T-helper 1 cell treated with Interleukin-12 subunit alpha and Interleukin-12 subunit beta and Interleukin-4 antibody, amounts not matched to agents 30 ng/mL and 1 ng/mL, for 36 hours (primary cell): ENCODE measurements around the gene FAM24A. TPM values are rescaled to one million over a fixed set of nuclear protein-coding genes. Genes with fewer than 3 reads are reported as not detected.
"Not testable (repeated sequence)": the region's sequence is repeated elsewhere in the genome, so short reads cannot be mapped to it uniquely, and the experiment has no call there.

Experiments
- intact Hi-C: fragments of 100-400 bp; cut with micrococcal nuclease; formaldehyde crosslinking; loops from one replicate; pipeline ENCODE4 v1.15.1; 2024
- total RNA-seq: library from RNA; stranded (reverse); gene quantifications from 2 replicates; pipeline ENCODE4 v1.2.3, GENCODE V29; 2022

Gene FAM24A
- total RNA-seq = not detected in 2 replicates

DNA sequence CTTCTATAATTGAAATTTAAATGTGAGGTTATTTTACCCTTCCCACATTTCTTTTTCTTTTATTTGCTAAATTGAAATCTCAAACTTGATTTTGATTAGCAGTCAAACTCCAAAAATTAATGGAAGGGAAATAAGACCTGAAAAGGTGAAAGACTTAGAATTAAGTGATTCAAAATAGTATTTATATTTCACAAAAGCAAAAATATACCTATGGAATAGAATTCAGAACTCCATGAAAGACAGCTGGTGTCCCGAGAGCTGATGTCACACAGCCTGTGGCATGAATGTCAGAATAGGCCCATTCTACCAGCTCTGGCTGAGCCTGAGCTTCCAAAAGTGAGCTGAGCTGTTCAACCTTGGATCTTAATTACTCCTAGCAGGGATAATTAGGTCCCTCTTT is at the start of gene FAM24A:
TSS of gene FAM24A (plus strand) at position 301 of the 400 bp plus-strand sequence. CDS start 1,025 bp downstream, outside the sequence.
- intact Hi-C loops = no loop called here

- intact Hi-C loops = no loop called here
Measured at GRCh38 chr10:122861711-122862161, 48.7 kb upstream of the FAM24A start.

DNA sequence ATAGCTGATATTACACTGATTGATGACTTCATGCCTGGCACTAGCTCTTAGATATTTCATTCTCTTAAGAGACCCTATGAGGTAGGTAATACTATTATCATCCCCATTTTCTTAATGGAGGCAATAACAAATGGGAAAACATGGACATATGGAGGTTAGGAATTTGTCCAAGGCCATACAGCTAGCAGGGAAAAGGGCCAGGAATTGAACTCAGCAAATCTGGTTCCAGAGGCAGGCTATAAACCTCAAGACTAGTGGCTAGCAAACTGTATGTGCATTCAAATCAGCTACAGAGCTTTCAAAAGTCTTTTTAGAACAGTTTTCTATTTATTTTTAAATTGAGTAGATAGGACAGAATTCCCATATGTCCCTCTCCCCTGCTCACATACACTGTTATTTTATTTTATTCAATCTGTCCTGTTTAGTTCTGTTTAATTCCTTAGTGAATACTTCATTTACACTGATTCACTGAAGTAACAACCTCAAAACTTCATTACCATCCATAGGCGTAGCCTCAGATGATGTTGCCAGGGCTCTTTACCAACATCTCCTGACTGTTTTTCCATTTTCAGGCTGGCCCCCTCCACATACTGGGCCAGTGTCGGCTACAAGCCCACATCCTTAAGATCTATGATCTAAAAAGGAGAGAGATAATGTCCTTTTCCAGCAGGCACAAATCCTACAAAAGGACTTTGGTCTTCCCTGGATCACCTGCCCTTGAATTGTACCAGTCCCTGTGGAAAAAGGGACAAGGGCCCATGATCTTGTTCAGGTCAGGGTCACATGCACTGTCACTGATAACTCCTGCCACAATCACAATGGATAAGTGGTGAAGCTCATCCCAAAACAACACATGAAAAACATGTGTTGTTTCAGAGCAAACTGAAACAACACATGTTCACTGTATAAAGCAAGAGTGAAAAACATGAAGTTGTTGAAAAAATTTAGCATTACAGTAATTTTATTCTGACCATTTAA is 46.9 kb upstream of the FAM24A start:
- intact Hi-C loops = no loop called here

DNA sequence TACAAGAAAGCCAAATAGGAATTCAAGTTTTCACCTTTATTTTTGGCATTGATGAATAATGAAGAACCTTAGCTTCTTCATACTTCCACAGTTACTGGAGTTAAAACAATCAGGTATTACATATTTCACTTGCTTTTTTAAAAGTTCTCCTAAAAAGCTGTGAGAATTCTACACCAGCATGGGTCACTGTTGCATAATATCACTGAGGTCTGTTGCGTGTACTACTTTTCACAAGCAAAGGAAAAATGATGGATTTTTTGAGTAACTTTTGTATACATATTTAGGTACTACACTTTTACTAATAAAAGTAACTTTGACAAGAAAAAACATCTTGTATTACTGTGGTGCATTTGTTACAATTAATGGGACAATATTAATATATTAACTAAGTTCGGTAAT is 46.2 kb upstream of the FAM24A start:
- intact Hi-C loops = no loop called here

- intact Hi-C loops = no loop called here
Measured at GRCh38 chr10:122864901-122865300, 45.5 kb upstream of the FAM24A start.

DNA sequence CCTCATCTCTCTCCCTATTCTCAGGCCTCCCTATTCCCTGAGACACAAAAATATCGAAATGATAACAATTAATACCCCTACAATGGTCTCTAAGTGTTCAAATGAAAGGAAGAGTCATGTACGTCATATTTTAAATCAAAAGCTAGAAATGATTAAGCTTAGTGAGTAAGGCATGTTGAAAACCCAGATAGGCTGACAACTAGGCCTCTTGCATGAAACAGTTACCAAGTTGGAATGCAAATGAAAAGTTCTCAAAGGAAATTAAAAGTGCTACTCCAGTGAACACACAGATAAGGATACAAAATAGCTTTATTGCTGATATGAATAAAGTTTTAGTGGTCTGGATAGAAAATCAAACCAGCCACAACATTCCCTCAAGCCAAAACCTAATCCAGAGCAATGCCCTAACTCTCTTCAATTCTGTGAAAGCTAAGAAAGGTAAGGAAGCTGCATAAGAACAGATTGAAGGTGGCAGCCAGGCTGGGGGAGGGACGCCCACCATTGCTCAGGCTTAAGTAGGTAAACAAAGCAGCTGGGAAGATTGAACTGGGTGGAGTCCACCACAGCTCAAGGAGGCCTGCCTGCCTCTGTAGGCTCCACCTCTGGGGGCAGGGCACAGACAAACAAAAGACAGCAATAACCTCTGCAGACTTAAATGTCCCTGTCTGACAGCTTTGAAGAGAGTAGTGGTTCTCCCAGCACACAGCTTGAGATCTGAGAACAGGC is 43.5 kb upstream of the FAM24A start:
- intact Hi-C loops = not testable (repeated sequence)

- intact Hi-C loops = not testable (repeated sequence)
Measured at GRCh38 chr10:122868768-122869167, 41.6 kb upstream of the FAM24A start.

GRCh38 chr10:122871947-122872346 is 38.5 kb upstream of the FAM24A start:
- intact Hi-C loops = not testable (repeated sequence)

- intact Hi-C loops = no loop called here
Measured at GRCh38 chr10:122875843-122876466, 34.5 kb upstream of the FAM24A start.

DNA sequence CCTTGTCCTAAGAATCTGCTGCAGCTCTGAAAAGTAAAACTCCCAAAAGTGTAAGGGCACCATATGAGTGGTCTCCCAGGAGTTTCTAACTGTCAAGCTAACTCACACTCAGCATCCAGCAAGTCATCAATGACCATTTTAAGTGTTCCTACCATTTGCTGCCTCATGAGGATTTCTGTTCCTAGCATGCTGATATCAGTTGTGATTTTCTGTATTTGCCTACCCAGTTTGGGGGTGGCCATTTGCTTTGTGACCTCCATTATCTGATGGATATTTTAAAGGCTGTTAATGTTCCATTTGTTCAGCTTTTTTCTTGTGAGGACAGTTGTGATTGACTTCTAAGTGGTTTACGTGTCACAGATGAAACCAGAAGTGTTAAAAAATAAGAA is 33.9 kb upstream of the FAM24A start:
- intact Hi-C loops = no loop called here

- intact Hi-C loops = no loop called here
Measured at GRCh38 chr10:122877264-122877663, 33.1 kb upstream of the FAM24A start.

DNA sequence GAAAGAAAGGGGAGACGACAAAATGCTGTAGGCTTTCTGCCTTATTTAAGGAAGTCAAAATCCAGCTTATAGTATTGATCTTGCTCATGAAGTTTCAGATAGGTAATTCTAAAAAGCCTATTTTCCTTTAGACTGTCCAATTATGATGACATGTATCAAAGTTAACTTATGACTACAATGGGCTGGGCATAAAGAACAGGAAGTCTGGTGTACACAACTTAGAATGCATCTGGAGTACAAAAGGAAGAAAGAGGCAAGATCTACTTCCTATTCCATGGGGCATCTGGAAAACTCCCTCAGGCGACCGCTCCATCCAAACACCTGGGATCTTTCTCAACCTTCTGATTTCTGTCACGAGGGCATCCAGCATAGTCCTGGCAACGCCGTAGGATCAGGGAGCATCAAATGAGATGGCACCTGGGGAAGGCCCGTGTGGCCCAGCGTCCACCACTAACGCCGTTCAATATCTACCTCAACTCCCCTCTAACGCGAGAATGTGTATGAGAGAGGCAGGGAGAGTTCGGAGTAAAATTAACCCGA is 31.5 kb upstream of the FAM24A start:
- intact Hi-C loops = loop anchor here (1.0 to 2.0 kb wide), 8 partner anchors 26 to 1539 kb away; partner anchors contain the start of genes BUB3, C10orf88, IKZF5 and OAT

- intact Hi-C loops = loop anchor here (1.0 to 2.0 kb wide), 8 partner anchors 27 to 1539 kb away; partner anchors contain the start of genes BUB3, C10orf88, IKZF5 and OAT
Measured at GRCh38 chr10:122879339-122880273, 30.8 kb upstream of the FAM24A start, which contains the start of gene FAM24B. TSS of gene FAM24B (minus strand) at chr10:122879581. CDS start at chr10:122850515, 29,066 bp downstream.

DNA sequence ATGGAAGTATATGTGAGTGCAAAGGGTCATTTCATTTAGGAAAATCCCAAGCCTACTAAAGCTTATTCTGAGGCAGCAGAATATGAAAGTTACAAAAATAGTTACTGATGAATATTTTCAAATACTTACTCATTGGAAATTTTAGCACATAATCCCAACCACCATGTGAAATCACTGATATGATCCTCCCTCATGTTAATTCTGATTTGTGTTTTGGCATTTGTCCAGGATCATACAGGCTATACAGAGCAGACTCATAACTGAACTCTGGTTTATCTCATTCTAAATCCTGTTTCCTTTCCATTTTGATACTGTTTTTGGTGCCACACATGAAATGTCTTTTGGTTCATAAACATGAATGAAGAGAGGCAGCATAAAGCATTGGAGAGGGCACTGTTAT is 27.6 kb upstream of the FAM24A start:
- intact Hi-C loops = no loop called here

GRCh38 chr10:122884166-122884565 is 26.2 kb upstream of the FAM24A start:
- intact Hi-C loops = no loop called here

- intact Hi-C loops = no loop called here
Measured at GRCh38 chr10:122894261-122894944, 16.0 kb upstream of the FAM24A start.

GRCh38 chr10:122903861-122904260 is 6.5 kb upstream of the FAM24A start:
- intact Hi-C loops = loop anchor here (5.0 kb wide), 1 partner anchor 828 kb away; no protein-coding TSS in a partner anchor

GRCh38 chr10:122911889-122912484 is 1.6 kb downstream of the FAM24A start:
- intact Hi-C loops = loop anchor here (1.0 to 2.0 kb wide), 4 partner anchors 33 to 96 kb away; partner anchors contain the start of genes C10orf88, FAM24B, IKZF5 and PSTK

DNA sequence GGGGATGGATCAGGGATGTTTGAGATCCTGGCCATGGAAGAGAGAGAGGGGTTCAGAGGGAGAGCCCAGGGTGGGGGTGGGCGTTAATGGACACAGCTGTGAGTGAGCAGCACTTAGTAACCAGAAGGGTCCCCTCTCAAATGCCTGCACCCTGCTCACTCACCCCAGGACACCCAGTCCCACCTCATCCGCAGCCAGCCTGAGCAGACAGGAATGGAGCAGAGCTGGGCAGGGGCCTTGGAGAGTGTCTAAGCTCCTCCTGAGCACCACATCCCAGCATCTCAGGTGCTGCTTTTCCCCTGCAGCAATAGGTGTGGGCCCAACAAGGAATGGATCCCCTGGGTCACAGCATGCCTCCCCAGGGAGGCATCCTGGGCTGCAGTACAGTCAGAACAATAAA is 5.3 kb downstream of the FAM24A start:
- intact Hi-C loops = no loop called here
